ENCODE data around the gene MAP2K4. TPM values are rescaled to one million over a fixed set of nuclear protein-coding genes. Genes with fewer than 3 reads are reported as not detected.

Gene MAP2K4
- total RNA-seq, 4 donors from 2014 or later = 25.2 to 43.0 (median 33.2) TPM

- Histone ChIP-seq H3K9me3 (no peaks in the 10 kb centered on the region), H3K27ac (no peak overlapping the region), H3K4me1 (no peaks in the 10 kb centered on the region), H3K36me3 (peaks cover 0 to 64% (median 3%) of the 10 kb centered on the region in 3 donors), H3K27me3 (no peaks in the 10 kb centered on the region), H3K4me3 (no peak overlapping the region)
- intact Hi-C loops (cut with DNase I) = no loop called here
- no peak for DNase-seq
- TF ChIP-seq CTCF (IDR thresholded peaks at IDR 0.05) = no peak
- TF ChIP-seq POLR2A (IDR thresholded peaks at IDR 0.05) = no peak
- 91 to 97% methylated on average over 5 to 7 of the region's 8 CpGs for WGBS, 2 donors
These were observed 61.0 kb downstream of the MAP2K4 start for GRCh38 chr17:12081720-12082119.

- TF ChIP-seq CTCF (IDR thresholded peaks at IDR 0.05) (no peak), POLR2A (IDR thresholded peaks at IDR 0.05) (no peak)
- WGBS, 2 donors = 92 to 93% methylated on average over 4 of the region's 4 CpGs
These were observed 64.6 kb downstream of the MAP2K4 start for GRCh38 chr17:12085076-12085949.

GRCh38 chr17:12088035-12088434 is 67.4 kb downstream of the MAP2K4 start:
- Histone ChIP-seq H3K4me1 (peaks cover 0 to 11% (median 0%) of the 10 kb centered on the region in 3 donors), H3K9me3 (no peaks in the 10 kb centered on the region), H3K27me3 (no peaks in the 10 kb centered on the region), H3K4me3 (no peak overlapping the region), H3K27ac (no peak overlapping the region), H3K36me3 (peaks cover 0 to 27% (median 0%) of the 10 kb centered on the region in 3 donors)
- TF ChIP-seq POLR2A (IDR thresholded peaks at IDR 0.05) = no peak
- no peak for TF ChIP-seq CTCF (IDR thresholded peaks at IDR 0.05)
- DNase-seq = no peak
- intact Hi-C loops (cut with DNase I) = no loop called here
- WGBS, 2 donors = 100% methylated on average over 1 of the region's 1 CpG

More at GRCh38 chr17:12085076-12085949, 64.6 kb downstream of the MAP2K4 start:
- Histone ChIP-seq H3K27me3 (no peaks in the 10 kb centered on the region), H3K4me1 (peaks cover 0 to 11% (median 0%) of the 10 kb centered on the region in 3 donors), H3K36me3 (peaks cover 0 to 44% (median 3%) of the 10 kb centered on the region in 3 donors), H3K27ac (no peak overlapping the region), H3K4me3 (no peak overlapping the region), H3K9me3 (no peaks in the 10 kb centered on the region)
- intact Hi-C loops (cut with DNase I) = no loop called here
- no peak for DNase-seq

- no peaks in the 10 kb centered on the region for H3K9me3 ChIP-seq
- no peak for DNase-seq
- no peak for TF ChIP-seq POLR2A (IDR thresholded peaks at IDR 0.05)
- no peak for TF ChIP-seq CTCF (IDR thresholded peaks at IDR 0.05)
- no peak overlapping the region for H3K4me3 ChIP-seq
- no peak overlapping the region for H3K27ac ChIP-seq
- H3K4me1 ChIP-seq = peaks cover 0 to 11% (median 0%) of the 10 kb centered on the region in 3 donors
- intact Hi-C loops (cut with DNase I) = no loop called here
- peaks cover 0 to 9% (median 0%) of the 10 kb centered on the region in 3 donors for H3K36me3 ChIP-seq
- no peaks in the 10 kb centered on the region for H3K27me3 ChIP-seq
- 59 to 83% methylated on average over 3 of the region's 3 CpGs for WGBS, 2 donors
These were observed 69.2 kb downstream of the MAP2K4 start for GRCh38 chr17:12089809-12090384.

GRCh38 chr17:12094336-12094735 is 73.7 kb downstream of the MAP2K4 start:
- Histone ChIP-seq H3K4me1 (peaks cover 0 to 8% (median 0%) of the 10 kb centered on the region in 3 donors), H3K4me3 (no peak overlapping the region), H3K27me3 (no peaks in the 10 kb centered on the region), H3K27ac (no peak overlapping the region), H3K9me3 (no peaks in the 10 kb centered on the region), H3K36me3 (peaks cover 0 to 48% (median 0%) of the 10 kb centered on the region in 3 donors)
- TF ChIP-seq POLR2A (IDR thresholded peaks at IDR 0.05) (no peak), CTCF (IDR thresholded peaks at IDR 0.05) (no peak)
- 92 to 98% methylated on average over 2 of the region's 2 CpGs for WGBS, 2 donors
- no peak for DNase-seq
- intact Hi-C loops (cut with DNase I) = no loop called here
